Smooth muscle cell (in vitro differentiated cells): ENCODE measurements around the gene GPRIN1. TPM values are rescaled to one million over a fixed set of nuclear protein-coding genes. Genes with fewer than 3 reads are reported as not detected.

ENCODE experiments used
- DNase-seq: peaks from one replicate; lab custom pipeline; 2025; ENCODE audit not compliant: unreplicated experiment; lab: John Stamatoyannopoulos, UW
- H2AFZ ChIP-seq: fragments of 200-600 bp; sonication (generic); 2 replicates; pipeline ENCODE4 v1.6.0; 2016; ENCODE audit warnings: antibody characterized with exemption, low read depth, mild to moderate bottlenecking
- H3F3A ChIP-seq: fragments of 200-600 bp; sonication (generic); 2 replicates; pipeline ENCODE4 v1.6.0; 2017; ENCODE audit warnings: antibody characterized with exemption, low read depth
- H3K27ac ChIP-seq: fragments of 200-600 bp; sonication (generic); 2 replicates; pipeline ENCODE4 v1.5.1; 2016; ENCODE audit warnings: low read depth, mild to moderate bottlenecking
- H3K27me3 ChIP-seq: fragments of 200-600 bp; sonication (generic); 2 replicates; pipeline ENCODE4 v1.6.1; 2016; ENCODE audit warnings: low read depth, mild to moderate bottlenecking
- H3K36me3 ChIP-seq: fragments of 200-600 bp; sonication (generic); 2 replicates; pipeline ENCODE4 v1.5.1; 2016; ENCODE audit warnings: low read depth
- H3K4me1 ChIP-seq: fragments of 200-600 bp; sonication (generic); 2 replicates; pipeline ENCODE4 v1.5.1; 2016; ENCODE audit warnings: low read depth
- H3K4me2 ChIP-seq: fragments of 200-600 bp; sonication (generic); 2 replicates; pipeline ENCODE4 v1.6.0; 2016; ENCODE audit warnings: mild to moderate bottlenecking
- H3K4me3 ChIP-seq: fragments of 200-600 bp; sonication (generic); 2 replicates; pipeline ENCODE4 v1.5.1; 2016; ENCODE audit warnings: mild to moderate bottlenecking
- H3K79me2 ChIP-seq: fragments of 200-600 bp; sonication (generic); 2 replicates; pipeline ENCODE4 v1.6.0; 2016; ENCODE audit warnings: low read depth, mild to moderate bottlenecking
- H3K9ac ChIP-seq: fragments of 200-600 bp; sonication (generic); 2 replicates; pipeline ENCODE4 v1.6.0; 2016; ENCODE audit warnings: low read depth
- H3K9me3 ChIP-seq: fragments of 200-600 bp; sonication (generic); replicated peaks from 2 replicates; pipeline ENCODE4 v1.5.1; 2016; ENCODE audit warnings: low read depth
- H4K20me1 ChIP-seq: fragments of 200-600 bp; sonication (generic); 2 replicates; pipeline ENCODE4 v1.6.0; 2016; ENCODE audit warnings: low read depth
- CTCF ChIP-seq: fragments of 200-600 bp; sonication (generic); IDR thresholded peaks from 2 replicates; pipeline ENCODE4 v1.5.1; 2017; ENCODE audit warnings: borderline replicate concordance, mild to moderate bottlenecking, antibody characterized with exemption; ENCODE audit not compliant: insufficient read depth, poor library complexity, severe bottlenecking
- WGBS: methylation state at CpG from one replicate; pipeline ENCODE4 v1.1.7; 2016; ENCODE audit warnings: low lambda C conversion rate; 5-methylcytosine and 5-hydroxymethylcytosine counted together
- polyA plus RNA-seq: library from polyadenylated mRNA; unstranded; fragments of >200 nt; fragmentation: Nextera tagmentation; extraction: Ambion mirVana; gene quantifications from 2 replicates; pipeline ENCODE4 v1.2.1, GENCODE V29; 2016
- total RNA-seq: library from RNA; depleted of rRNA; stranded (reverse); fragments of >200 nt; gene quantifications from 2 replicates; pipeline ENCODE4 v1.2.3, GENCODE V29; 2014

GPRIN1 gene
- total and polyA plus RNA-seq, 2 experiments from 2014 or later: 2.1 to 3.6 TPM

GRCh38 chr5:176614805-176615478, 5.0 kb upstream of the GPRIN1 start:
- Histone ChIP-seq H4K20me1 (no peaks in the 10 kb centered on the region), H3K9ac (no peak overlapping the region), H2AFZ (no peak overlapping the region), H3K27me3 (peaks cover 38% of the 10 kb centered on the region), H3K4me3 (no peak overlapping the region), H3K9me3 (no peaks in the 10 kb centered on the region), H3K27ac (no peak overlapping the region), H3F3A (peaks cover 3% of the 10 kb centered on the region), H3K4me1 (peaks cover 6% of the 10 kb centered on the region), H3K4me2 (peak overlapping the region; percentile 65), H3K36me3 (no peaks in the 10 kb centered on the region), H3K79me2 (no peaks in the 10 kb centered on the region)
- no peak for DNase-seq
- 38% methylated on average over 8 of the region's 8 CpGs for WGBS
- no peak for TF ChIP-seq CTCF

GRCh38 chr5:176612855-176613254, 2.9 kb upstream of the GPRIN1 start:
- Histone ChIP-seq H4K20me1 (no peaks in the 10 kb centered on the region), H3K27ac (no peak overlapping the region), H2AFZ (no peak overlapping the region), H3K4me1 (no peaks in the 10 kb centered on the region), H3K79me2 (no peaks in the 10 kb centered on the region), H3K27me3 (peaks cover 21% of the 10 kb centered on the region), H3K9me3 (no peaks in the 10 kb centered on the region), H3K9ac (no peak overlapping the region), H3K4me2 (no peak overlapping the region), H3K4me3 (no peak overlapping the region), H3F3A (peaks cover 3% of the 10 kb centered on the region), H3K36me3 (no peaks in the 10 kb centered on the region)
- DNase-seq: no peak
- TF ChIP-seq CTCF: no peak
- 74% methylated on average over 2 of the region's 2 CpGs for WGBS

- H3K27me3 ChIP-seq: peaks cover 12% of the 10 kb centered on the region
- H2AFZ ChIP-seq: no peak overlapping the region
- no peak for DNase-seq
- H3K4me3 ChIP-seq: no peak overlapping the region
- H3K79me2 ChIP-seq: no peaks in the 10 kb centered on the region
- no peaks in the 10 kb centered on the region for H3K4me1 ChIP-seq
- H3K4me2 ChIP-seq: no peak overlapping the region
- H3K27ac ChIP-seq: no peak overlapping the region
- H3K9ac ChIP-seq: no peak overlapping the region
- no peak for TF ChIP-seq CTCF
- 94% methylated on average over 6 of the region's 6 CpGs for WGBS
- no peaks in the 10 kb centered on the region for H3K9me3 ChIP-seq
- H3F3A ChIP-seq: peaks cover 3% of the 10 kb centered on the region
- no peaks in the 10 kb centered on the region for H3K36me3 ChIP-seq
- H4K20me1 ChIP-seq: no peaks in the 10 kb centered on the region
Measured at GRCh38 chr5:176612008-176612407, 2.1 kb upstream of the GPRIN1 start.

- Histone ChIP-seq H3K79me2 (no peaks in the 10 kb centered on the region), H3F3A (peaks cover 3% of the 10 kb centered on the region), H3K9ac (no peak overlapping the region), H2AFZ (no peak overlapping the region), H3K27me3 (peaks cover 6% of the 10 kb centered on the region), H3K4me2 (no peak overlapping the region), H4K20me1 (no peaks in the 10 kb centered on the region), H3K27ac (no peak overlapping the region), H3K4me1 (no peaks in the 10 kb centered on the region), H3K36me3 (no peaks in the 10 kb centered on the region), H3K4me3 (no peak overlapping the region), H3K9me3 (no peaks in the 10 kb centered on the region)
- no peak for TF ChIP-seq CTCF
- WGBS: 34% methylated on average over 4 of the region's 10 CpGs
- DNase-seq: peak; percentile 51
Measured at GRCh38 chr5:176611435-176611834, 1.5 kb upstream of the GPRIN1 start.
